ENCODE measurements around the gene PRDX3. TPM values are rescaled to one million over a fixed set of nuclear protein-coding genes. Genes with fewer than 3 reads are reported as not detected.

PRDX3 gene
- total RNA-seq, 1 experiment from 2014 or later = 94.4 TPM

DNA sequence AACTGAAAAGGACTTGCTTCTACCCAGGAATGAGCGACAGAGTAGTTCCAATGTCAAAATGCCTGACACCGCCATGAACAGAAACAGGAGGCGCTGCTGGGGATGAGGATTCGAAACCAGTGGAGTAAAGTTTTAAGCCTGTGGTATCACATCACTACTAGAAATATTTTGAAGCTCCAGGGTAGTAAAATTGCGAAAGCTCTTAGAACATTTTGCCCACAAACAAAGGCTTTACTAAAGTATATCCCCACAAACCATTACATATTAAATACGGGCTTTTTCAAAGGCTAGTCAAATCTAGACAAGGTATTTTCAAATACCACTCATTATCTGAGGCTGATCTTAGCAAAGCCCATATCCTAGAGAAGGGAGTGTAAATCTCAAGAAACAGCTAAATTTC, 2.4 kb downstream of the PRDX3 start:
- DNase-seq (ENCODE audit: unreplicated experiment) = no peak
- intact Hi-C loops (cut with micrococcal nuclease) = no loop called here
- Mint-ChIP-seq H3K4me3 (ENCODE audit: unreplicated experiment) (peak overlapping the region; percentile 85), H3K9me3 (ENCODE audit: unreplicated experiment) (no peaks in the 10 kb centered on the region), H3K27ac (ENCODE audit: low read depth, unreplicated experiment) (peak overlapping the region; percentile 82), H3K4me1 (ENCODE audit: insufficient read depth, unreplicated experiment) (peaks cover 11% of the 10 kb centered on the region), H3K36me3 (ENCODE audit: insufficient read depth, unreplicated experiment) (peaks cover 38% of the 10 kb centered on the region), H3K27me3 (ENCODE audit: insufficient read depth, unreplicated experiment) (no peaks in the 10 kb centered on the region)
- TF ChIP-seq, protein P1, sequence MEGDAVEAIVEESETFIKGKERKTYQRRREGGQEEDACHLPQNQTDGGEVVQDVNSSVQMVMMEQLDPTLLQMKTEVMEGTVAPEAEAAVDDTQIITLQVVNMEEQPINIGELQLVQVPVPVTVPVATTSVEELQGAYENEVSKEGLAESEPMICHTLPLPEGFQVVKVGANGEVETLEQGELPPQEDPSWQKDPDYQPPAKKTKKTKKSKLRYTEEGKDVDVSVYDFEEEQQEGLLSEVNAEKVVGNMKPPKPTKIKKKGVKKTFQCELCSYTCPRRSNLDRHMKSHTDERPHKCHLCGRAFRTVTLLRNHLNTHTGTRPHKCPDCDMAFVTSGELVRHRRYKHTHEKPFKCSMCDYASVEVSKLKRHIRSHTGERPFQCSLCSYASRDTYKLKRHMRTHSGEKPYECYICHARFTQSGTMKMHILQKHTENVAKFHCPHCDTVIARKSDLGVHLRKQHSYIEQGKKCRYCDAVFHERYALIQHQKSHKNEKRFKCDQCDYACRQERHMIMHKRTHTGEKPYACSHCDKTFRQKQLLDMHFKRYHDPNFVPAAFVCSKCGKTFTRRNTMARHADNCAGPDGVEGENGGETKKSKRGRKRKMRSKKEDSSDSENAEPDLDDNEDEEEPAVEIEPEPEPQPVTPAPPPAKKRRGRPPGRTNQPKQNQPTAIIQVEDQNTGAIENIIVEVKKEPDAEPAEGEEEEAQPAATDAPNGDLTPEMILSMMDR (IDR thresholded peaks at IDR 0.05; ENCODE audit: unreplicated experiment) = no peak
- no TSS peak for BruUV-seq (replicated peaks)
- ChIA-PET CTCF (interaction anchor here (0.8 to 1.5 kb wide), 2 partner anchors 23 to 30 kb away, joined by 3 to 4 read pairs; no protein-coding TSS in a partner anchor), POLR2A (interaction anchor here (1.2 to 1.6 kb wide), 3 partner anchors 11 to 504 kb away, joined by 3 to 8 read pairs (median 8); partner anchors contain the start of gene SFXN4)

DNA sequence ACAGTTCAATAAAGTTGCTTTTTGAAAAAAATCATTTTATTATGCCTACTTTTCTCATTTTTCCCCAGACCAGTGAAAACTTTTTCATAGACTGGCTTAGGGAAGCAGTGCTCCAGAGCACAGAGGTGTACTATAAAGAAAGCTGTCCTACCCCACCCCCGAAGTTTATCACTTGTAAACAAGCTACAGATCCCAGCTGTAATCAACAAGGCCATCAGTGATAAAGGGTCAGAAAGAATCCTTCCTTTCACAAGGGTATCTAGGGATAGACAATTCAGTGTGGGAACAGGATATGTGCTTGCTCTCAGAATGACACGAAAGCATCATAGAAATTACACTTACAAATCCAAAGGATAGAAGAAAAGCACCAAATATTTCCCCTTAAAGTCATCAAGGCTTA, 4.5 kb downstream of the PRDX3 start:
- BruUV-seq (replicated peaks) = no TSS peak
- no peak overlapping the region for H3K4me3 Mint-ChIP-seq (ENCODE audit: unreplicated experiment)
- TF ChIP-seq, protein P1 (IDR thresholded peaks at IDR 0.05; ENCODE audit: unreplicated experiment) = no peak
- no peaks in the 10 kb centered on the region for H3K27me3 Mint-ChIP-seq (ENCODE audit: insufficient read depth, unreplicated experiment)
- ChIA-PET POLR2A (interaction anchor here (1.6 kb wide), 1 partner anchor 9 kb away, joined by 3 read pairs; the partner anchor contains the start of gene SFXN4), CTCF (no interaction called here)
- DNase-seq (ENCODE audit: unreplicated experiment) = no peak
- H3K27ac Mint-ChIP-seq (ENCODE audit: low read depth, unreplicated experiment) = no peak overlapping the region
- peaks cover 11% of the 10 kb centered on the region for H3K4me1 Mint-ChIP-seq (ENCODE audit: insufficient read depth, unreplicated experiment)
- intact Hi-C loops (cut with micrococcal nuclease) = no loop called here
- peaks cover 58% of the 10 kb centered on the region for H3K36me3 Mint-ChIP-seq (ENCODE audit: insufficient read depth, unreplicated experiment)
- H3K9me3 Mint-ChIP-seq (ENCODE audit: unreplicated experiment) = no peaks in the 10 kb centered on the region

DNA sequence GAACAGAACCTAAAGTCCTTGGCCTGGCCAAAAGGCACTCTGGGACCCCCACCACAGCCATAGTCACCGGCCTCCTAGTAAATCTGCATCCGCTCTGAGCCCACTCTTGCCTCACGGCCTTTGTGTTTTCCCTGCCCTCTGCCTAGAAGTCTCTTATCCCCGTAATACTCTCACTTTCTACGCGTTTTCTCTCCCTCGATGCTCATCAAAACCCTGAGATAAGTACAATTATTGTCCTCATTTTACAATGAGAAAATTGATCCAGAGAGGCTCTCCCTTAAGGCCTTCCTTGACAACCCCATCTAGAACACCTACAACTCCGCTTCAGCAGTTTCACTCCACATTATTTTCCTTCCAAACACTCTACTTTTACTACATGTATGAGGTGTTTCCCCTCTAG, 11.6 kb downstream of the PRDX3 start:
- no peak for DNase-seq (ENCODE audit: unreplicated experiment)
- Mint-ChIP-seq H3K27ac (ENCODE audit: low read depth, unreplicated experiment) (no peak overlapping the region), H3K4me1 (ENCODE audit: insufficient read depth, unreplicated experiment) (peaks cover 7% of the 10 kb centered on the region), H3K4me3 (ENCODE audit: unreplicated experiment) (peak overlapping the region; percentile 82), H3K36me3 (ENCODE audit: insufficient read depth, unreplicated experiment) (peaks cover 73% of the 10 kb centered on the region), H3K27me3 (ENCODE audit: insufficient read depth, unreplicated experiment) (no peaks in the 10 kb centered on the region), H3K9me3 (ENCODE audit: unreplicated experiment) (no peaks in the 10 kb centered on the region)
- TF ChIP-seq, protein P1 (IDR thresholded peaks at IDR 0.05; ENCODE audit: unreplicated experiment) = no peak
- no TSS peak for BruUV-seq (replicated peaks)
- CTCF ChIA-PET = no interaction called here
- intact Hi-C loops (cut with micrococcal nuclease) = no loop called here
- POLR2A ChIA-PET = interaction anchor here (0.7 kb wide), 2 partner anchors 28 to 158 kb away, joined by 3 read pairs; no protein-coding TSS in a partner anchor

DNA sequence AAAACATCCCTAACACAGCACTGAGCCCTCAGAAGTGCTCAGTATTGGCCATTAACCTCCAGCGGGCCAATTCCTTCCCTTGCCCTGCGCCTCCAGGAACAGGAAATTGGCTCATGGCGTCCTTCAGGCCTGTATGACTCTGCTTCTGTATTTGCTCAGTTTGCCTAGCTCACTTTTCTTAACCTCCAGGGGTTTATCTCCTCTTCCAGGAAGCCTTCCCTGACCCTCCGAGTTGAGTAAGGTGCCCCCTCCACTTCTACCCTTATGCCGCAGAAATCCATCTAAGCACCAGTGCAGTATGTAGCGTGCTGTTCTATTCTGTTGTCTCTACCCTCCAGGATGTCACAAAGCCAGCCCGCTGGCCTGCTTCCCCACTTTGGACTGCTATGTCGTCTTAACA, 12.0 kb downstream of the PRDX3 start:
- POLR2A ChIA-PET = interaction anchor here (3.2 kb wide), 1 partner anchor 88 kb away, joined by 19 read pairs; the partner anchor contains the start of gene EIF3A
- TF ChIP-seq, protein P1 (IDR thresholded peaks at IDR 0.05; ENCODE audit: unreplicated experiment) = no peak
- H3K27me3 Mint-ChIP-seq (ENCODE audit: insufficient read depth, unreplicated experiment) = no peaks in the 10 kb centered on the region
- H3K4me3 Mint-ChIP-seq (ENCODE audit: unreplicated experiment) = peak overlapping the region; percentile 82
- BruUV-seq (replicated peaks) = no TSS peak
- H3K9me3 Mint-ChIP-seq (ENCODE audit: unreplicated experiment) = no peaks in the 10 kb centered on the region
- CTCF ChIA-PET = no interaction called here
- peaks cover 73% of the 10 kb centered on the region for H3K36me3 Mint-ChIP-seq (ENCODE audit: insufficient read depth, unreplicated experiment)
- H3K4me1 Mint-ChIP-seq (ENCODE audit: insufficient read depth, unreplicated experiment) = peaks cover 7% of the 10 kb centered on the region
- peak overlapping the region; percentile 90 for H3K27ac Mint-ChIP-seq (ENCODE audit: low read depth, unreplicated experiment)
- no peak for DNase-seq (ENCODE audit: unreplicated experiment)
- intact Hi-C loops (cut with micrococcal nuclease) = no loop called here
